GM18907 (cell line): ENCODE results near the gene GGTA1.

Experiments used
- ATAC-seq: cut with Tn5 transposase; IDR thresholded peaks from one replicate; pipeline ENCODE4 v1.9.1; 2021; ENCODE audit warnings: mild to moderate bottlenecking, moderate library complexity; ENCODE audit not compliant: unreplicated experiment

Gene GGTA1

GRCh38 chr9:121405899-121406298 is 93.7 kb downstream of the GGTA1 start:
- no peak for ATAC-seq
